VCaP (cell line): Measurements from ENCODE around the gene AFP.

Experiments used
- H3K27ac ChIP-seq: fragments of 450-650 bp; 2 replicates; pipeline ENCODE4 v1.5.1; 2017
- CTCF ChIP-seq: fragments of 450-650 bp; conservative IDR thresholded peaks from 2 replicates; pipeline ENCODE4 v1.5.1; 2017; ENCODE audit warnings: mild to moderate bottlenecking, moderate library complexity

Gene AFP

GRCh38 chr4:73401412-73401811, 34.6 kb upstream of the AFP start:
- TF ChIP-seq CTCF: no peak
- peak overlapping the region; percentile 60 for H3K27ac ChIP-seq

- no peak for TF ChIP-seq CTCF
- H3K27ac ChIP-seq: peak within 1 kb of the TSS; percentile 60
These were observed 32.0 kb upstream of the AFP start, which contains the start of gene ALB for GRCh38 chr4:73404042-73404441. ALB (plus strand) TSS chr4:73404287; CDS start chr4:73404328, 41 bp downstream.

GRCh38 chr4:73404457-73404856, 31.6 kb upstream of the AFP start:
- no peak for TF ChIP-seq CTCF
- H3K27ac ChIP-seq: peak overlapping the region; percentile 60

GRCh38 chr4:73405138-73405537, 30.9 kb upstream of the AFP start:
- H3K27ac ChIP-seq: peak overlapping the region; percentile 60; the same call in 1 of the 2 replicates
- TF ChIP-seq CTCF: no peak

GRCh38 chr4:73406548-73406875, 29.5 kb upstream of the AFP start:
- H3K27ac ChIP-seq: no peak overlapping the region
- TF ChIP-seq CTCF: no peak

- TF ChIP-seq CTCF: no peak
- no peak overlapping the region for H3K27ac ChIP-seq
These were observed 28.8 kb upstream of the AFP start for GRCh38 chr4:73407227-73407673.

- TF ChIP-seq CTCF: no peak
- H3K27ac ChIP-seq: no peak overlapping the region
These were observed 27.7 kb upstream of the AFP start for GRCh38 chr4:73408181-73408867.
